HG03135 (cell line): ENCODE measurements around the gene NEDD4L.
"Not testable (repeated sequence)": the region's sequence is repeated elsewhere in the genome, so short reads cannot be mapped to it uniquely, and the experiment has no call there.

Experiments
- ATAC-seq: cut with Tn5 transposase; IDR thresholded peaks from one replicate; pipeline ENCODE4 v1.9.1; 2021; ENCODE audit warnings: mild to moderate bottlenecking, moderate library complexity; ENCODE audit not compliant: unreplicated experiment

The NEDD4L gene

DNA sequence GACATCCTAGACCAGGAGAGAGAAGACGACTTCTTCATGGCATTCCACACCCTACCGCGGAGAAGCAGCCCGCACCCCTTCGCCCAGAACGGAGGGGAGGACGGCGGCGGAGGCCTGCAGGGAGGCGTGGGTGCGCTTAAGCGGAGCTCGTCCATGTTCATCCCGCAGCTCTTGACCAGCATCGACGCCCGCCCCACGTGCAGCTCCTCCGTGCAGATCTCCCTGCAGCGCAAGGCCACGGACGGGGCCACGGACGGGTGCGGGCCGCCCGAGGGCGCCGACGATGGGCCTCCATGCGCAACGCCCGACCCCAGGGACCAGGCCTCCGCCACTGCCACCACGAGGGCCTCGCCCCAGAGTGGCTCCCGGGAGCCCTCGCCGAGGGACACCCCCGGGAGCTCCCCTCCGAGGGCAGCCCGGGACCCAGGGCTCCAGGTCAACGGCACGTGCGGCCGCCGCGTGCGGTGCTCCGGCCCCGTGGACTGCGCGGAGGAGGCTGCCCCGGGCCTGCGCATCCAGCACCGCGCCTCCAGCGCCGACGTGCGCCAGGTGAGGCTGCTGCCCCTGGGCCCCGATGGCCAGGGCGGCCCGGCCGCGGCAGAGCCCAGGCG is 211.8 kb downstream of the NEDD4L start:
- no peak for ATAC-seq

DNA sequence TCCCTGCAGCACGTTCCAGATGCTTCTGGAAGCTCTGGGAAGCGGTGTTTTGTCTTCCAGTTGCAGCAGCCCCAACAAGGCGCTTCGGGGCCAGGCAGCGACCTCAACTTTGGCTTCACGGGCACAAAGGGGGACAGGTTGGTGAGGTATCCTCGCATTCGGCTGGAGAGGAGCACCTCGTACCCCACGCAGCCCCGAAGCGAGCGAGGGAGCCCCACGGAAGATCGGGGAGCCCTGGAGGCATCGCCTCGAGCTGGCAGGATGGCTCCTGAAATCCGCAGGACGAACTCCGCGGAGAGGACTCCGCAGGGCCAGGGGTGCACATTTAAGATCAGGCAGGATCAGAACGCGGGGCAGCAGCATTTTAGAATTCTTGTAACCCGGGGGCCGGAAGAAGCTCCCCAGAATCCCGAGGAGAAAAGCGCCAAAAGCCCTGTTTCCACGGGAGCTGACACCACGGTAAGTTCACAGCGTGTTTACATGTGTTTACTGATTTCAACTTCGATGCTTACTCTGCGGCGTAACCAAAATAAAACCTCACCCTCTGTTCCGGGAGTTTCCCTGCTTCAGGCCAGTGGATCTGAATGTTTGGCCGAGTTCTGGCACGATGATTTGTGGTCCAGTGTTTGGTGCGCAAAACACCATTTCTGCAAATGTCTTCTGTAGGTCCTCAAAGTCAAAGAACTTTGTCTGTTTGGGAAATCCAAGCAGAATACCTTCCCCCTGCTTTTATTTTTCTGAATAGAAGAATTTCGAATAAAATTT is 212.5 kb downstream of the NEDD4L start:
- ATAC-seq = no peak

- ATAC-seq = no peak
Observed at GRCh38 chr18:58257461-58257860, 213.4 kb downstream of the NEDD4L start.

- no peak for ATAC-seq
Observed at GRCh38 chr18:58258692-58259342, 214.8 kb downstream of the NEDD4L start.

GRCh38 chr18:58263055-58263957 is 219.3 kb downstream of the NEDD4L start:
- ATAC-seq = no peak

GRCh38 chr18:58264075-58264474 is 220.0 kb downstream of the NEDD4L start:
- no peak for ATAC-seq

GRCh38 chr18:58264840-58265239 is 220.8 kb downstream of the NEDD4L start:
- no peak for ATAC-seq

GRCh38 chr18:58265489-58265888 is 221.5 kb downstream of the NEDD4L start:
- ATAC-seq = not testable (repeated sequence)

DNA sequence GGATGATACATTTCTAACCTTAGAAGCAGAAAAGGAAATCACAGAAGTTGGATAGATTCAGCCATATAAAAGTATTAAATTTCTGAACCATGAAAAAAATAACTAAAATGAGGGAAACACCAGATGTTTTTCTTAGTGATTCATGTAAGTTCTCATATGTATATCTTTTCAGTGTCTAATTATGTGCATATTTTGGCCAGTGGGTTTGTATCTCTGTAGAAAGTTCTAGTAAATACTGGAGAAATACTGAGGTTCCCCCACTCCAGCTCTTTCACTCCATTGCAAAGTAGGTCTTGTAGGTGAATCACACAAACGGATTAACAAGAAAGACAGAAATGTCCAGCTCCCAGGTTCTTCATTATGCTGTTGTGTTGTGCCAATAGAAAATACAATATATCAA is 222.3 kb downstream of the NEDD4L start:
- ATAC-seq = no peak

GRCh38 chr18:58267493-58267892 is 223.5 kb downstream of the NEDD4L start:
- no peak for ATAC-seq

- no peak for ATAC-seq
Observed at GRCh38 chr18:58268849-58269248, 224.8 kb downstream of the NEDD4L start.

- ATAC-seq = no peak
Observed at GRCh38 chr18:58269931-58270330, 225.9 kb downstream of the NEDD4L start.

GRCh38 chr18:58270396-58270795 is 226.4 kb downstream of the NEDD4L start:
- no peak for ATAC-seq

GRCh38 chr18:58271770-58272169 is 227.7 kb downstream of the NEDD4L start:
- ATAC-seq = no peak

- ATAC-seq = no peak
Observed at GRCh38 chr18:58272209-58272608, 228.2 kb downstream of the NEDD4L start.

DNA sequence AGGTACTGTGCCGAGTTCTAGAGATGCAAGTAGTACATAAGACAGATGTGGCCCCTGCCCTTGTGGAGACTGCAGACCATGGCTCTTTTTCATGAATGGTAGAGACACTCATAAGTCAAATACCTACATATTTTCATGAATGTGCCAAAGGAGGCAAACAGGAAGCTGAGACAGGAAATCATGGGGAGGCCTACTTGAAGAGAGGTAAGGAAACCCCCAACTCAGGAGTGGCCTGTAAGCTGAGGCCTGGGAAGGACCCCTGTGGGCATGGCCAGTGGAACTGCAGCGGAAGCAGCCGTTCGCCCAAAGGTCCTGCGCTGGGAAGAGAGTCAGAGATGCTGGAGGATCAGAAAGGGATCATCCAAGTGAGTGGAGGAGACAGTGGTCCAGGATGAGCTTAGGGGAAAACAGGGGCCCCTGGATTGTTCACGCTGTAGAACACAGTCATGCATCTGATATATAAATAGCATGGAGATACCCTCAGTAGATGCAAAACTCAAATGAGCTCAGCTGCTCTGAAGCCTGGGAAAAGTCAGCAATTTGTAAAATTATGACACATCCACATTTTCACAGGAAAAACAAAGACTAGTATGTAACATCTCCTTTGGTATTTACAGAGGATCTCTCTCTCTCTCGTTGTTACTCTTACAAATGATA is 228.9 kb downstream of the NEDD4L start:
- ATAC-seq = no peak

GRCh38 chr18:58275176-58275575 is 231.2 kb downstream of the NEDD4L start:
- no peak for ATAC-seq

- no peak for ATAC-seq
Observed at GRCh38 chr18:58276789-58277739, 233.0 kb downstream of the NEDD4L start.

DNA sequence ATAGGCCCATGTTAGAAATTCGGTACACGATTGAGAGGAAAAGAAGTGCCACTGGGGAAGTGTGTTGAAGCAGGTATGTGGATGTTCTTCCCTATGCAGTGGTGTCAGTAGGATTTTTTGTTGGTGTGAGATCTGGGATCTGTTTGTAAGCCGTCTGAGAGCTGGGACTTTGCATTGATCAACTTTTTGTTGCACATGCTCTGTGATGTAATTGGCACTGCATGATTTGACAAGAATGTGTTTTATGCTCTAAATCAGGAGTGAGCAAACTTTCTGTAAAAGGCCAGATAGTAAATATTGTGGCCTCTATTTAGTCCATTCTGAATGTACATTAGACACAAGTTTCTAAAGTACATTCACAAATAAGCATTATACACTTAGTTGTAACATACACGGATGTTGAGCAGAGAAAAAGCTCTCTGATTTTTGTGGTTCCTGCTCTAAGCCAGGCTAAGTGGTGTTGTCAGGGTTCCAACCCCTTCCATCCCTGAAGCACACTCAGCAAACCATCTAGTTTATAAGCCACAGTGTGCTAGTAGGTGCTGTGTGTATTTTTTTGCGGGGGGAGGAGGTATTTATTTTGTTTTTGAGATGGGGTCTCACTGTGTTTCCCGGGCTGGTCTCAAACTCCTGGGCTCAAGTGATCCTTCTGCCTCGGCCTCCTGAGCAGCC is 235.6 kb downstream of the NEDD4L start:
- ATAC-seq = no peak
